Astrocyte (in vitro differentiated cells and primary cell): ENCODE measurements around the gene PIGQ.

Source experiments
- CTCF ChIP-seq: IDR thresholded peaks from 2 replicates; pipeline ENCODE4 v1.5.1; 2011; ENCODE audit warnings: low read depth, mild to moderate bottlenecking, inconsistent platforms, low read length, moderate library complexity; ENCODE audit not compliant: insufficient read depth
- EZH2 ChIP-seq: IDR thresholded peaks from 2 replicates; pipeline ENCODE4 v1.6.1; 2012; ENCODE audit warnings: mild to moderate bottlenecking, low read length, inconsistent platforms; ENCODE audit not compliant: insufficient read depth

GRCh38 chr16:559021-559380 lies 10.8 kb upstream of the PIGQ start:
- TF ChIP-seq CTCF (no peak), EZH2 (no peak)
